Dermis blood vessel endothelial cell (primary cell): Measurements from ENCODE around the gene PPRC1. TPM values are rescaled to one million over a fixed set of nuclear protein-coding genes. Genes with fewer than 3 reads are reported as not detected.

Experiments used
- DNase-seq: peaks from one replicate; pipeline ENCODE4 v3.0.0; 2010
- total RNA-seq: library from RNA; depleted of rRNA; stranded (reverse); fragments of >200 nt; gene quantifications from 2 replicates; pipeline ENCODE4 v1.2.3, GENCODE V29; 2014

PPRC1 gene
- 14.5 and 15.3 TPM in 2 replicates for total RNA-seq

GRCh38 chr10:102132563-102133372, at the start of gene PPRC1:
TSS of gene PPRC1 (plus strand) at chr10:102133040. CDS start at chr10:102133069, 29 bp downstream.
- peak; percentile 100 for DNase-seq

GRCh38 chr10:102083541-102083940, 49.3 kb upstream of the PPRC1 start:
- no peak for DNase-seq

GRCh38 chr10:102085336-102085735, 47.5 kb upstream of the PPRC1 start:
- no peak for DNase-seq

GRCh38 chr10:102086196-102086595, 46.6 kb upstream of the PPRC1 start:
- DNase-seq = no peak

GRCh38 chr10:102090772-102091171, 42.1 kb upstream of the PPRC1 start:
- DNase-seq = peak; percentile 55

- DNase-seq = no peak
Observed at GRCh38 chr10:102096449-102096848, 36.4 kb upstream of the PPRC1 start.

GRCh38 chr10:102101152-102101551, 31.7 kb upstream of the PPRC1 start:
- DNase-seq = no peak

GRCh38 chr10:102102421-102102820, 30.4 kb upstream of the PPRC1 start:
- no peak for DNase-seq

- DNase-seq = no peak
Observed at GRCh38 chr10:102106998-102107397, 25.8 kb upstream of the PPRC1 start.

GRCh38 chr10:102109166-102110116, 23.4 kb upstream of the PPRC1 start:
- no peak for DNase-seq

- no peak for DNase-seq
Observed at GRCh38 chr10:102111276-102111675, 21.6 kb upstream of the PPRC1 start.

- no peak for DNase-seq
Observed at GRCh38 chr10:102112210-102112817, 20.5 kb upstream of the PPRC1 start.

GRCh38 chr10:102113261-102113955, 19.4 kb upstream of the PPRC1 start:
- DNase-seq = no peak

GRCh38 chr10:102113956-102114857, 18.6 kb upstream of the PPRC1 start:
- DNase-seq = no peak

GRCh38 chr10:102114861-102115618, 17.8 kb upstream of the PPRC1 start:
- peak; percentile 74 for DNase-seq

GRCh38 chr10:102115775-102116174, 17.1 kb upstream of the PPRC1 start:
- DNase-seq = peak; percentile 45

GRCh38 chr10:102116656-102117055, 16.2 kb upstream of the PPRC1 start:
- no peak for DNase-seq

GRCh38 chr10:102117391-102118159, 15.3 kb upstream of the PPRC1 start:
- peak; percentile 71 for DNase-seq

GRCh38 chr10:102118867-102119266, 14.0 kb upstream of the PPRC1 start:
- no peak for DNase-seq
